GM12892 (cell line): ENCODE results near the gene CXCL12.

ENCODE experiments used
- POLR2A ChIP-seq: IDR thresholded peaks from 2 replicates; pipeline ENCODE4 v1.6.1; 2011; ENCODE audit warnings: low read depth, low read length, control low read depth
- POLR2AphosphoS5 ChIP-seq: IDR thresholded peaks from 2 replicates; pipeline ENCODE4 v1.6.1; 2011; ENCODE audit warnings: low read depth, low read length, control low read depth

- TF ChIP-seq POLR2AphosphoS5 (no peak), POLR2A (no peak)
Measured at GRCh38 chr10:44364566-44364965, 20.3 kb downstream of the CXCL12 start.
